Bronchial epithelial cell (primary cell): Measurements from ENCODE around the gene NEO1. TPM values are rescaled to one million over a fixed set of nuclear protein-coding genes. Genes with fewer than 3 reads are reported as not detected.

ENCODE experiments used
- DNase-seq: peaks from one replicate; pipeline ENCODE4 v3.0.0-alpha.2; 2010; ENCODE audit warnings: low read depth
- FAIRE-seq: peaks from 2 replicates; lab custom pipeline; 2011; peaks lifted over from hg19 to GRCh38; lab: Jason Lieb, UNC
- H3K27me3 ChIP-seq: 2 replicates; pipeline ENCODE4 v1.5.1; 2011; ENCODE audit warnings: low read length; ENCODE audit not compliant: control insufficient read depth, insufficient read depth
- H3K36me3 ChIP-seq: 2 replicates; pipeline ENCODE4 v1.5.1; 2011; ENCODE audit warnings: low read length; ENCODE audit not compliant: control insufficient read depth, insufficient read depth
- H3K4me3 ChIP-seq: 2 replicates; pipeline ENCODE4 v1.5.1; 2011; ENCODE audit warnings: mild to moderate bottlenecking, low read depth, low read length, control low read depth
- total RNA-seq: library from RNA; depleted of rRNA; stranded (reverse); fragments of >200 nt; gene quantifications from 2 replicates; pipeline ENCODE4 v1.2.1, GENCODE V29; 2014
- TF ChIP-seq, protein P1 (sequence below): IDR thresholded peaks from 2 replicates; pipeline ENCODE4 v1.5.1; 2011; ENCODE audit warnings: mild to moderate bottlenecking, moderate library complexity, low read length, control low read depth, inconsistent platforms; ENCODE audit not compliant: insufficient read depth, severe bottlenecking

Gene NEO1, protein sequence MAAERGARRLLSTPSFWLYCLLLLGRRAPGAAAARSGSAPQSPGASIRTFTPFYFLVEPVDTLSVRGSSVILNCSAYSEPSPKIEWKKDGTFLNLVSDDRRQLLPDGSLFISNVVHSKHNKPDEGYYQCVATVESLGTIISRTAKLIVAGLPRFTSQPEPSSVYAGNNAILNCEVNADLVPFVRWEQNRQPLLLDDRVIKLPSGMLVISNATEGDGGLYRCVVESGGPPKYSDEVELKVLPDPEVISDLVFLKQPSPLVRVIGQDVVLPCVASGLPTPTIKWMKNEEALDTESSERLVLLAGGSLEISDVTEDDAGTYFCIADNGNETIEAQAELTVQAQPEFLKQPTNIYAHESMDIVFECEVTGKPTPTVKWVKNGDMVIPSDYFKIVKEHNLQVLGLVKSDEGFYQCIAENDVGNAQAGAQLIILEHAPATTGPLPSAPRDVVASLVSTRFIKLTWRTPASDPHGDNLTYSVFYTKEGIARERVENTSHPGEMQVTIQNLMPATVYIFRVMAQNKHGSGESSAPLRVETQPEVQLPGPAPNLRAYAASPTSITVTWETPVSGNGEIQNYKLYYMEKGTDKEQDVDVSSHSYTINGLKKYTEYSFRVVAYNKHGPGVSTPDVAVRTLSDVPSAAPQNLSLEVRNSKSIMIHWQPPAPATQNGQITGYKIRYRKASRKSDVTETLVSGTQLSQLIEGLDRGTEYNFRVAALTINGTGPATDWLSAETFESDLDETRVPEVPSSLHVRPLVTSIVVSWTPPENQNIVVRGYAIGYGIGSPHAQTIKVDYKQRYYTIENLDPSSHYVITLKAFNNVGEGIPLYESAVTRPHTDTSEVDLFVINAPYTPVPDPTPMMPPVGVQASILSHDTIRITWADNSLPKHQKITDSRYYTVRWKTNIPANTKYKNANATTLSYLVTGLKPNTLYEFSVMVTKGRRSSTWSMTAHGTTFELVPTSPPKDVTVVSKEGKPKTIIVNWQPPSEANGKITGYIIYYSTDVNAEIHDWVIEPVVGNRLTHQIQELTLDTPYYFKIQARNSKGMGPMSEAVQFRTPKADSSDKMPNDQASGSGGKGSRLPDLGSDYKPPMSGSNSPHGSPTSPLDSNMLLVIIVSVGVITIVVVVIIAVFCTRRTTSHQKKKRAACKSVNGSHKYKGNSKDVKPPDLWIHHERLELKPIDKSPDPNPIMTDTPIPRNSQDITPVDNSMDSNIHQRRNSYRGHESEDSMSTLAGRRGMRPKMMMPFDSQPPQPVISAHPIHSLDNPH (N-terminal part only)
- total RNA-seq, result 10.5 and 13.4 TPM in 2 replicates

DNA sequence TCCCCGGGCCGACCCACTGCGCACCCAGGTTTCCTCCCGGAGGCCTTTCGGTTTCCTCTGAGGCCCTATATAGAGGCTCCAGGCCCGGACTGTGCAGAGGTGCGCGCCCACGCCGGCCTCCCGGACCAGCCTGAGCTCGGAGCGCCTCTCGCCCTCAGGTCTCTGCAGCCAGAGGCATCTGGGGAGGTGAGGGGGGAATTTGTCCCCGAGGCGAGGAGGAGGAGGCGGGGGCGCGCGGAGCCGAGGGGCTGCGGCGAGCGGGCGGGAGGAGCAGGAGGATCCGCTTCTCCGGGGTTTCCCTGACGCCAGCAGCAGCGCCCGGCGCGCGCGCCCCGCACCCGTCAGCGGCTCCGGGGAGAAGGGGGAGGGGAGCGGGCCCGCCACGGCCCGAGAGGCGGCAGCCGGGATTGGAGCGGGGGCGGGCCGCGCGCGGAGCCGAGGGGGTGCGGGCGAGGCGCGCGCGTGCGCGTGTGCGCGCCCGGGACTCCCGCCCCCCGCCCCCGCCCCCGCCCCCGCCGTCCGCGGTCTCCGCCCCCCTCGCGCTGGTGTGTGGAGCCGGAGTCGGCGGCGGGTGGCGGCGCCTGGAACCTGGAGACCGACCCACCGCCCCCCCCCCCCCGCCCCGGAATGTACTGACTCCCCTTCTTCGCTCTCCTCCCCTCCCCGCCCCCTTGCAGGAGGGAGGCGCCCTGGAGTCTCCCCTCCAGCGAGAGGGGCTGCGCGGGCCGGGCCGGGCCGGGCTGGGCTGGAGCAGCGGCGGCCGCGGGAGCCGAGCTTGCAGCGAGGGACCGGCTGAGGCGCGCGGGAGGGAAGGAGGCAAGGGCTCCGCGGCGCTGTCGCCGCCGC, at the start of gene NEO1:
NEO1 (plus strand) TSS at position 657 of the 846 bp plus-strand sequence. CDS start 213 bp downstream, outside the sequence.
- Histone ChIP-seq H3K4me3 (peak within 1 kb of the TSS; percentile 84), H3K36me3 (no peaks in the 10 kb centered on the region), H3K27me3 (no peaks in the 10 kb centered on the region)
- DNase-seq (peak; percentile 46), FAIRE-seq (no peak)
- TF ChIP-seq, protein P1, sequence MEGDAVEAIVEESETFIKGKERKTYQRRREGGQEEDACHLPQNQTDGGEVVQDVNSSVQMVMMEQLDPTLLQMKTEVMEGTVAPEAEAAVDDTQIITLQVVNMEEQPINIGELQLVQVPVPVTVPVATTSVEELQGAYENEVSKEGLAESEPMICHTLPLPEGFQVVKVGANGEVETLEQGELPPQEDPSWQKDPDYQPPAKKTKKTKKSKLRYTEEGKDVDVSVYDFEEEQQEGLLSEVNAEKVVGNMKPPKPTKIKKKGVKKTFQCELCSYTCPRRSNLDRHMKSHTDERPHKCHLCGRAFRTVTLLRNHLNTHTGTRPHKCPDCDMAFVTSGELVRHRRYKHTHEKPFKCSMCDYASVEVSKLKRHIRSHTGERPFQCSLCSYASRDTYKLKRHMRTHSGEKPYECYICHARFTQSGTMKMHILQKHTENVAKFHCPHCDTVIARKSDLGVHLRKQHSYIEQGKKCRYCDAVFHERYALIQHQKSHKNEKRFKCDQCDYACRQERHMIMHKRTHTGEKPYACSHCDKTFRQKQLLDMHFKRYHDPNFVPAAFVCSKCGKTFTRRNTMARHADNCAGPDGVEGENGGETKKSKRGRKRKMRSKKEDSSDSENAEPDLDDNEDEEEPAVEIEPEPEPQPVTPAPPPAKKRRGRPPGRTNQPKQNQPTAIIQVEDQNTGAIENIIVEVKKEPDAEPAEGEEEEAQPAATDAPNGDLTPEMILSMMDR, result no peak

DNA sequence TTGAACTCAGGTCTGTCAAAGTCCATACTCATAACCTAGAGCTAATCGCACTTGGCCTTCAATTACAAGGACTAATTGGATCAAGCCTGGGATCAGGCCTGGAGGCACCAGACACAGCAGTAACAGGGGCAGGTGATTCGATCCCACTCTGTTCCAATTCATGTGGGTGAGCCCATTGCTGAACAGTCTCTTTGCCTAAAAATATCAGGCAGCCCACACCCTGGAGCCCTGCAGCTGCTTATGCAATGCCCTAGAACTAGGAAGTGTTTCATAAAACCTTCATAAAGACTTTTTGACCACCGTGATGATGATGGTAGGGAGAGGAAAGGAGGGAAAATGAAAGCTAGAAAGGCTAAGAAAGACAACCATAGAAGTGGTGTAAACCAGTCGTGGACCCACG, 47.8 kb upstream of the NEO1 start:
- no peaks in the 10 kb centered on the region for H3K27me3 ChIP-seq
- DNase-seq (no peak), FAIRE-seq (no peak)
- H3K4me3 ChIP-seq, result no peak overlapping the region
- TF ChIP-seq, protein P1, result no peak
- no peaks in the 10 kb centered on the region for H3K36me3 ChIP-seq

DNA sequence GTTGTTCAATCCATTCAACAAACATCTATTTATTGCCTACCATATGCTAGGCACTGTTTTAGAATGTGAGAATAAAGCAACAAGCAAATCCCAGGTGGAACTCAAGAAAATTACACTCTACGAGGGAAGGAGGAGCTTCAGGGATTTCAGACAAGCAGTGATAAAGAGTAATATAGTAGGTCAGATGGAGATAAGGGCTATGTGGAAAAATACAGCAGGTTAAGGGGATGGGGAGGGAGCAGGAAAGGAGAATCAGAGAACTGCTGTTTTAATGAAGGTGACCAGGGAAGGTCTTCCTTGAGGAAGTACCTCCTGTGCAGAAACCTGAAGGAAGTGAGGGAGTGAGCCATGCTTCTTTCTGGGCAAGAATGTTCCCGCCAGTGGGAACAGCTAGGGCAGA, 47.2 kb upstream of the NEO1 start:
- DNase-seq (no peak), FAIRE-seq (no peak)
- Histone ChIP-seq H3K36me3 (no peaks in the 10 kb centered on the region), H3K27me3 (no peaks in the 10 kb centered on the region), H3K4me3 (no peak overlapping the region)
- TF ChIP-seq, protein P1, result no peak

DNA sequence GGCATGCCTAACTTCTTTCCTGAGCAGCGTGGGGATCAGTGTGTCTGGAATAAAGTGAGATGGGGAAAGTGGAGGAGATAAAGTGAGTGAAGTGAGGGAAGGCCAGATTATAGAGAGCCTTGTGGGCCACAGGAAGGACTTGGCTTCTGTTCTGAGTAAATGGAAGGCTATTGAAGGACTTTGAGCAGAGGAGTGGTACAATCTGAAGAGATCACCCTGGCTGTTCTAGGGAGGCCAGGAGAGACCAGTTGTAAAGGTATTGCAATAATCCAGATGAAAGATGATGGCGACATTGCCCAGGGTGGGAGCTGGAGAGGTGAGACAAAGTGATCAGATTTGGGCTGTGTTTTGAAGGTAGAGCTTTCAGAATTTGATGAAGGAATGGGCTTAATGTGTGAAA, 46.8 kb upstream of the NEO1 start:
- no peak for DNase-seq
- Histone ChIP-seq H3K27me3 (no peaks in the 10 kb centered on the region), H3K4me3 (no peak overlapping the region), H3K36me3 (no peaks in the 10 kb centered on the region)
- TF ChIP-seq, protein P1, result no peak
- FAIRE-seq, result no peak

DNA sequence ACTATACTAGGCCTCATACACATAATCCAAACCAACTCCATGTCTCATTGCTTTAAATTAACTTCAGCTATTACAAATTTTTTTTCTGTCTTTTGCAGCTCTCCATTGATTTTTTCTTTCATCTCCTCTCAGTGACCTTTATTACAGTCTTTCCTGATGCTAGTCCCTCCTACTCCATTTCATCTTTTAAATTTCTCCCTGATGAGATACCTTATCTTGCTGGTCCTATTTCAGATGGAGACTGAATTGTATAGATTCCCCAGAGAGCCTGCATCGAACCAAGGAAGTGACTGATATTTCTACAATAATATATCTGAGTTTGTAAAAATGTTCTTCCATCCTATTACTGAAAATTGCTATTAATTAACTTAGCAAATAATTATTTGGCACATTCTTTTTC, 45.7 kb upstream of the NEO1 start:
- FAIRE-seq, result no peak
- DNase-seq, result no peak
- Histone ChIP-seq H3K36me3 (no peaks in the 10 kb centered on the region), H3K27me3 (no peaks in the 10 kb centered on the region), H3K4me3 (no peak overlapping the region)
- TF ChIP-seq, protein P1, result no peak
